Panc1 (cell line): ENCODE results near the gene ERF. TPM values are rescaled to one million over a fixed set of nuclear protein-coding genes. Genes with fewer than 3 reads are reported as not detected.
A peak's percentile ranks its signal among the peaks of the same experiment; 100 is the strongest.

Experiments
- ATAC-seq: fragments of 200-7000 bp; cut with Tn5 transposase; 2 replicates; pipeline ENCODE4 v1.9.1; 2020; ENCODE audit warnings: mild to moderate bottlenecking, moderate library complexity
- BruUV-seq: library from RNA; stranded (reverse); fragments of 400-500 nt; replicated peaks from 2 replicates; lab custom pipeline; 2021; lab: Mats Ljungman, UMichigan
- CTCF ChIA-PET: fragments of 300-600 bp; sonication (Branson Sonifier 250); formaldehyde crosslinking; loops from one replicate; lab custom pipeline; 2022; ENCODE audit warnings: antibody characterized with exemption; lab: Charles Lee
- POLR2A ChIA-PET: fragments of 300-600 bp; sonication (Branson Sonifier 250); formaldehyde crosslinking; loops from one replicate; lab custom pipeline; 2022; ENCODE audit warnings: antibody characterized with exemption; lab: Charles Lee
- DNase-seq: peaks from one replicate; pipeline ENCODE4 v3.0.0-alpha.2; 2010; ENCODE audit warnings: low read depth, low spot score
- H3K27ac ChIP-seq: 2 replicates; pipeline ENCODE4 v1.5.1; 2011; ENCODE audit warnings: mild to moderate bottlenecking, low read length, inconsistent platforms
- H3K27me3 ChIP-seq: fragments of 200-500 bp; sonication (Bioruptor generic); 2 replicates; pipeline ENCODE4 v1.6.0; 2014; ENCODE audit warnings: low read length, inconsistent platforms; ENCODE audit not compliant: control insufficient read depth, insufficient read depth
- H3K36me3 ChIP-seq: fragments of 200-500 bp; sonication (Bioruptor generic); 2 replicates; pipeline ENCODE4 v1.5.1; 2014; ENCODE audit warnings: inconsistent platforms, mild to moderate bottlenecking, low read length, moderate library complexity; ENCODE audit not compliant: control insufficient read depth, insufficient read depth
- H3K4me1 ChIP-seq: 2 replicates; pipeline ENCODE4 v1.5.1; 2011; ENCODE audit warnings: inconsistent platforms, mild to moderate bottlenecking, low read length, moderate library complexity; ENCODE audit not compliant: control insufficient read depth, insufficient read depth
- H3K4me3 ChIP-seq, 2 experiments: 2 replicates each; pipeline ENCODE4 v1.5.1; 2011 to 2012; ENCODE audit warnings: low read depth in 2 of 2, low read length in 2 of 2, mild to moderate bottlenecking in 2 of 2, inconsistent platforms in 1 of 2, moderate library complexity in 1 of 2
- H3K9me3 ChIP-seq: fragments of 200-500 bp; sonication (Bioruptor generic); 2 replicates; pipeline ENCODE4 v1.5.1; 2014; ENCODE audit warnings: low read depth, mild to moderate bottlenecking, inconsistent platforms, low read length, moderate library complexity; ENCODE audit not compliant: control insufficient read depth, insufficient read depth
- POLR2AphosphoS5 ChIP-seq: IDR thresholded peaks from 2 replicates; pipeline ENCODE4 v1.6.1; 2012; ENCODE audit warnings: mild to moderate bottlenecking, low read depth, low read length, moderate library complexity
- SIN3A ChIP-seq: IDR thresholded peaks from 2 replicates; pipeline ENCODE4 v1.6.1; 2012; ENCODE audit warnings: low read depth, mild to moderate bottlenecking, low read length, moderate library complexity, borderline replicate concordance; ENCODE audit not compliant: insufficient read depth
- TCF7L2 ChIP-seq: IDR thresholded peaks from 2 replicates; pipeline ENCODE4 v1.6.1; 2011; ENCODE audit warnings: mild to moderate bottlenecking, low read depth, low read length, inconsistent platforms
- in situ Hi-C: cut with HindIII; loops from 2 replicates; pipeline ENCODE4 v1.10.0; 2016; ENCODE audit warnings: low sequenced_read_pairs, low pct_unique_long_range_greater_than_20kb
- intact Hi-C: fragments of 100-400 bp; cut with micrococcal nuclease; formaldehyde crosslinking; loops from one replicate; pipeline ENCODE4 v1.10.0; 2022; ENCODE audit not compliant: unreplicated experiment
- total RNA-seq: library from RNA; stranded (reverse); gene quantifications from one replicate; pipeline ENCODE4 v1.2.1, GENCODE V29; 2021; ENCODE audit not compliant: unreplicated experiment
- TF ChIP-seq, protein P1 (sequence below), 2 experiments: IDR thresholded peaks; 2 replicates each; pipeline ENCODE4 v1.6.1; 2011 to 2012; ENCODE audit warnings: low read depth in 2 of 2, control low read depth in 1 of 2, low read length in 1 of 2, mild to moderate bottlenecking in 1 of 2, moderate library complexity in 1 of 2; ENCODE audit not compliant: insufficient read depth in 1 of 2
- TF ChIP-seq, protein P2 (sequence below): fragments of 450-650 bp; IDR thresholded peaks from 2 replicates; pipeline ENCODE4 v1.5.1; 2017; ENCODE audit warnings: mild to moderate bottlenecking

ERF gene
- total RNA-seq, 1 experiment from 2014 or later, result 85.7 TPM

DNA sequence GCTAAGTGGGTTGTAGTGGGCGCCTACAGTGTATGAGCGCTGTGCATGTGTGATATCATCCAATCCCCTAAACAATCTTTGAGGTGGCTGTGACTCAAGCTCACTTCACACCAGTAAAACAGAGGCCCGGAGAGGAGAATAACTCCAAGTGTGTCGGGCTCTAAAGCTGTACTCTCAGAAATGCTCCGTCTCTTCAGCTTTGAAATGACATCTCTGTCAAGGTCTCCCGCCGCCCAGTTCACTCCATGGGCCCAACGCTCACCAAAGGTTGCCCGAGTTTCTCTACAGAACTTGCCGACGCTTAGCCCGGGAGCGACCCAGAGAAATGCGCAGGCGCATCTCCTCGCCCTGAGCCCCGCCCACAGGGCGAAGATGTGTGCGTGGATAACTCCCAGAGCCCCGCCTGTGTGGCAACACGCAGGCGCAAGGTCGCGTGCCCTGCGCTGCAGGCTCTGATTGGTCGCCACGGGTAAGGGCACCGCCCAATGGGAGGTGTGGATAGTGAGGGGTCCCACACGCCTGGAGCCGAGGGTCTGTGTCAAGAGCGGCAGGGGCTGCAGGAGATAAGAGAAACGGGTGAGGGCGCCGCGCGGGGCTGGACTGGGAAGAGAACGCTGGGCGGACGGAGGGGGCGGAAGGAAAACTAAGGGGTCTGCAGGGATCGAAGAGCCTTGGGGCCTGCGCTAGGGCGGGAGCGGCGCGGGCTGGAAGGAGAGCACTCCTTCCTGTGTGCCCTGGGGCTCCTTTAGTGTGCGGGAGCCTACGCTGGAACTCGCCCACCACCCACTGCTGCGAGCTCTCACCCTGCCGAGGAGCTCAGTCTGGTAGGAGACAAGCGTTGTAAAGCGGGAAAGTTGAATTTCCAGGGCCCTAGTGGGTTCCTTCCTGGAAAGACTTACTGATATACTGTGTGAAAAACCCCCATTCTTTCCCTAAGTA is 34.8 kb downstream of the ERF start, which contains the start of gene ZNF526:
TSS of gene ZNF526 (plus strand) at position 501 of the 939 bp plus-strand sequence. CDS start 4,092 bp downstream, outside the sequence.
- ATAC-seq, result peak; percentile 94
- ChIA-PET POLR2A (no interaction called here), CTCF (no interaction called here)
- H3K27me3 ChIP-seq, result no peaks in the 10 kb centered on the region
- peak; percentile 86 for DNase-seq
- H3K4me1 ChIP-seq, result peaks cover 8% of the 10 kb centered on the region; the same call in 1 of the 2 replicates
- peak within 1 kb of the TSS; percentile 76 to 94 for H3K4me3 ChIP-seq
- intact Hi-C loops, result no loop called here
- H3K9me3 ChIP-seq, result no peaks in the 10 kb centered on the region
- H3K36me3 ChIP-seq, result peaks cover 6% of the 10 kb centered on the region; the same call in 1 of the 2 replicates
- H3K27ac ChIP-seq, result peak within 1 kb of the TSS; percentile 93
- peak; percentile 78 for TF ChIP-seq POLR2AphosphoS5
- peak; percentile 75 for TF ChIP-seq TCF7L2
- TF ChIP-seq, protein P1, sequence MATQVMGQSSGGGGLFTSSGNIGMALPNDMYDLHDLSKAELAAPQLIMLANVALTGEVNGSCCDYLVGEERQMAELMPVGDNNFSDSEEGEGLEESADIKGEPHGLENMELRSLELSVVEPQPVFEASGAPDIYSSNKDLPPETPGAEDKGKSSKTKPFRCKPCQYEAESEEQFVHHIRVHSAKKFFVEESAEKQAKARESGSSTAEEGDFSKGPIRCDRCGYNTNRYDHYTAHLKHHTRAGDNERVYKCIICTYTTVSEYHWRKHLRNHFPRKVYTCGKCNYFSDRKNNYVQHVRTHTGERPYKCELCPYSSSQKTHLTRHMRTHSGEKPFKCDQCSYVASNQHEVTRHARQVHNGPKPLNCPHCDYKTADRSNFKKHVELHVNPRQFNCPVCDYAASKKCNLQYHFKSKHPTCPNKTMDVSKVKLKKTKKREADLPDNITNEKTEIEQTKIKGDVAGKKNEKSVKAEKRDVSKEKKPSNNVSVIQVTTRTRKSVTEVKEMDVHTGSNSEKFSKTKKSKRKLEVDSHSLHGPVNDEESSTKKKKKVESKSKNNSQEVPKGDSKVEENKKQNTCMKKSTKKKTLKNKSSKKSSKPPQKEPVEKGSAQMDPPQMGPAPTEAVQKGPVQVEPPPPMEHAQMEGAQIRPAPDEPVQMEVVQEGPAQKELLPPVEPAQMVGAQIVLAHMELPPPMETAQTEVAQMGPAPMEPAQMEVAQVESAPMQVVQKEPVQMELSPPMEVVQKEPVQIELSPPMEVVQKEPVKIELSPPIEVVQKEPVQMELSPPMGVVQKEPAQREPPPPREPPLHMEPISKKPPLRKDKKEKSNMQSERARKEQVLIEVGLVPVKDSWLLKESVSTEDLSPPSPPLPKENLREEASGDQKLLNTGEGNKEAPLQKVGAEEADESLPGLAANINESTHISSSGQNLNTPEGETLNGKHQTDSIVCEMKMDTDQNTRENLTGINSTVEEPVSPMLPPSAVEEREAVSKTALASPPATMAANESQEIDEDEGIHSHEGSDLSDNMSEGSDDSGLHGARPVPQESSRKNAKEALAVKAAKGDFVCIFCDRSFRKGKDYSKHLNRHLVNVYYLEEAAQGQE (IDR thresholded peaks at IDR 0.05; ENCODE audit: insufficient read depth in 1 of 2, low read depth in 2 of 2, low read length in 1 of 2), result no peak
- TF ChIP-seq, protein P2, sequence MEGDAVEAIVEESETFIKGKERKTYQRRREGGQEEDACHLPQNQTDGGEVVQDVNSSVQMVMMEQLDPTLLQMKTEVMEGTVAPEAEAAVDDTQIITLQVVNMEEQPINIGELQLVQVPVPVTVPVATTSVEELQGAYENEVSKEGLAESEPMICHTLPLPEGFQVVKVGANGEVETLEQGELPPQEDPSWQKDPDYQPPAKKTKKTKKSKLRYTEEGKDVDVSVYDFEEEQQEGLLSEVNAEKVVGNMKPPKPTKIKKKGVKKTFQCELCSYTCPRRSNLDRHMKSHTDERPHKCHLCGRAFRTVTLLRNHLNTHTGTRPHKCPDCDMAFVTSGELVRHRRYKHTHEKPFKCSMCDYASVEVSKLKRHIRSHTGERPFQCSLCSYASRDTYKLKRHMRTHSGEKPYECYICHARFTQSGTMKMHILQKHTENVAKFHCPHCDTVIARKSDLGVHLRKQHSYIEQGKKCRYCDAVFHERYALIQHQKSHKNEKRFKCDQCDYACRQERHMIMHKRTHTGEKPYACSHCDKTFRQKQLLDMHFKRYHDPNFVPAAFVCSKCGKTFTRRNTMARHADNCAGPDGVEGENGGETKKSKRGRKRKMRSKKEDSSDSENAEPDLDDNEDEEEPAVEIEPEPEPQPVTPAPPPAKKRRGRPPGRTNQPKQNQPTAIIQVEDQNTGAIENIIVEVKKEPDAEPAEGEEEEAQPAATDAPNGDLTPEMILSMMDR, result no peak
- 0 out of 2 replicates have a peak, but pooled peaks have one; percentile 53 for TF ChIP-seq SIN3A
- TSS peak; percentile 98 for BruUV-seq
- in situ Hi-C loops, result no loop called here

DNA sequence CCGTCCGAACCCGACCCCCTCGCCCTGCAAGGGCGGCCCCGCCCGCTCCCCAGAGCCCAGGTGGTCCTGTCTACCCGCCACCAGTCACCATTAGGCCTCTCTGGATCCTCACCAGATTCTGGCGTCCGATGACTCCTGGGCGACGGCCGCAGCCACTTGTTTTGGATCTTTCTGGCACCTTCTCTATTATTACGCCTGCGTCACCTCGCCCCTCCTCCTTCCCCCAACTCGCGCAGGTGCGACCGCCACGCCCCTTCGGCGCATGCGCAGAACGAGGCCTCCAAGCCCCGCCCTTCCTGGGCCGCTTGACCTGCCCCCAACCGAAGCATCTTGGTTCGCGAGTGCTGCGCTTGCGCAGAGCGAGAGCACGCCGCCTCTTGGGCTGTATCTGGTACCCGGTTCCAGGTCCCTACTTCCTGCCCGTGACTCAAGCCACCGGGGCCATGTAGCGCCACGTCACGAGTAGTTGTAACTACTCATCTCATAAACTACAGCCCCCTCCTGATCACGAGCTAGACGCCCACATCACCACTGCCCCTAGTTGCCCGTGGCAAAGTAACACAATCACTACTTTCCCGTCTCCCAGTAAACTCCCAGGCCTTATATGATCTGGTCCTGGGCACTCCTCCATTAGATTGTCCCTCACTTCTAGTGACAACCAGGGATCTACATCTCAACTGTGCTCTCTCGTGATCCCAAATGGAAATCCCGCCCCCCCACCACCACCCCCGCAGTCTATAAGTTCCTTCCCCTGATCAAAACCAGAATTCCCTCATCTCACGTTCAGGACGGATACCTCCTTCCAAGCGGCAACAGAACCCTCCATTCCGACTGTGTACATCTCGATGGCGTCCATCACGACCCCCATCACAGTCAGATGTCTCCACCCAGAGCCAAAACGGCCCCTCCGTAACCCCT is 37.1 kb downstream of the ERF start, which contains the start of gene DEDD2:
TSS of gene DEDD2 (minus strand) at position 158 of the 918 bp plus-strand sequence. CDS start 670 bp downstream, outside the sequence.
- Histone ChIP-seq H3K4me3 (peak within 1 kb of the TSS; percentile 73 to 92), H3K9me3 (no peaks in the 10 kb centered on the region), H3K27ac (peak within 1 kb of the TSS; percentile 92), H3K4me1 (peaks cover 8% of the 10 kb centered on the region; the same call in 1 of the 2 replicates), H3K27me3 (no peaks in the 10 kb centered on the region), H3K36me3 (peaks cover 6% of the 10 kb centered on the region)
- DNase-seq (peak; percentile 84), ATAC-seq (peak; percentile 84)
- no TSS peak for BruUV-seq
- CTCF ChIA-PET, result no interaction called here
- POLR2A ChIA-PET, result no interaction called here
- intact Hi-C loops, result no loop called here
- TF ChIP-seq, protein P1 (IDR thresholded peaks at IDR 0.05; ENCODE audit: insufficient read depth in 1 of 2, low read depth in 2 of 2, low read length in 1 of 2), result no peak
- peak; percentile 30; the same call in 1 of the 2 replicates for TF ChIP-seq POLR2AphosphoS5
- in situ Hi-C loops, result no loop called here
